ENCODE data around the gene AKAP6. TPM values are rescaled to one million over a fixed set of nuclear protein-coding genes. Genes with fewer than 3 reads are reported as not detected.

AKAP6 gene
- total RNA-seq, 2 experiments from 2014 or later: 1.8 TPM

DNA sequence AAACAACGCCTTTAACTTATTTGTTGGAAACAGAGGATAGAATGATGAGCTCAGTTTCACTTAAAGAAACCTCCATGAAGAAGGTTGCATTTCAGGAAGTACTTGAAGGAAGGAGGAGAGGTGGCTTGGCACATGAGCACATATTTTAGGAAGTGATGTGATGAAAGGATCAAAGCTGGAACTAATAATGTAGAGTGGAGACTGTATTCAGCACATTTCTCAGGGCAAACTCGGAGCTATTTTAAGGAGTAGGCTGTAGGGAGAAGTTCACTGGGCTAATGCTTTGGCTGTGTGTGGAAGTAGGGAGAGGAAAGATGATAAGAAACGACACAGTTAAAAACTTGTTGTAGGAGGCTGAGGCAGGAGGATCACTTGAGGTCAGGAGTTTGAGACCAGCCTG, 272.8 kb downstream of the AKAP6 start:
- no peaks in the 10 kb centered on the region for H3K9me3 Mint-ChIP-seq
- H3K27ac Mint-ChIP-seq: no peak overlapping the region

DNA sequence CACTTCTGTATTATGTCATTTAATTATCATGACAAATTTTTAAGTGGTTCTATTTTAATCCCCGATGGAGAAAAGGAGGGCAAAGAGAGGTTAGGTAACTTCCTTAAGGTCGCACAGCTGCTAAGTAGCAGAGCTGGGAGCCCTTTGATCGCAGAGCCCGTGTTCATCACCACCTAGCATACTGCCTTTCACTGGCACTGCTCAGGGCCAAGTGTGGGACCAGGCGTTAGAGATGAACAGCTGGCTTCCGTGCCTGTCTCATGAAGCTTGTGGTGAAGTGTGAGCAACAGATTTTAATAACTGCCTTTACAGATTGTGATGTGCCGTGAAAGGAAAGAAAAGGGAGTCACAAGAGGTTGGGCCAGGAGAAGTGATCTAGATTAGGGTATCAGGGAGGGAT, 273.6 kb downstream of the AKAP6 start:
- Mint-ChIP-seq H3K9me3 (no peaks in the 10 kb centered on the region), H3K4me1 (ENCODE audit: low read depth) (no peaks in the 10 kb centered on the region), H3K4me3 (no peak overlapping the region), H3K27me3 (no peaks in the 10 kb centered on the region), H3K27ac (no peak overlapping the region), H3K36me3 (no peaks in the 10 kb centered on the region)
- DNase-seq: no peak
- POLR2A ChIA-PET: no interaction called here
- CTCF ChIA-PET: interaction anchor here (2.0 kb wide), 1 partner anchor 27 kb away, joined by 5 read pairs; no protein-coding TSS in a partner anchor
- intact Hi-C loops (cut with micrococcal nuclease): no loop called here

More for the DNA sequence above, 272.8 kb downstream of the AKAP6 start:
- intact Hi-C loops (cut with micrococcal nuclease): no loop called here
- ChIA-PET POLR2A (no interaction called here), CTCF (interaction anchor here (0.6 to 2.0 kb wide), 2 partner anchors 11 to 26 kb away, joined by 4 to 5 read pairs; no protein-coding TSS in a partner anchor)
- no peak for DNase-seq
- Mint-ChIP-seq H3K36me3 (no peaks in the 10 kb centered on the region), H3K4me3 (no peak overlapping the region), H3K4me1 (ENCODE audit: low read depth) (no peaks in the 10 kb centered on the region), H3K27me3 (no peaks in the 10 kb centered on the region)

DNA sequence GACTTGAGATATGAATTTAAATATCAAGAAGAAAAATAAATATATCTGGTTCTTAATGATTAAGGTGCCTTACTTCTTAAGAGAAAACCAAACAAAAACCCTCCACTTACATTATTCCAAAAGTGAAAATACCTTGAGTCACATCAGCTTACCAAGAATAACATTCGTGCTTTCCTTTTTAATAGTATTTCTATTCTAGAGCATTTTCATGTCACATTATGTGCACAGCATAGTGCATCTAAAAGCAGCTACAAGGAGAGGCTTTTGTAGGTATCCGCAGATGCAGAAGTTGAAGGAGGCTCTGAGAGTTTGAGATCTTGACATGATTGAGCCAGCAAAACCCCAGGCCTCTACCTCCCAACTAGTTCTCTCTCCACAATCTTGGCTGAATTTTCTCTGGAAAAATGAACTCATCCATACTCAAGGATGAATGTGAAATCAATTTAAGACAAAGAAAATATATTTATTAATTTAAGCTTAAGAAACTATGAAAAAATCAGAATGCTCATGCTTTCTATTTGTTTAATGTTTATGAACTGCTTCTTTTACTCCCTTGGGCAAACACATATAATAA, 275.0 kb downstream of the AKAP6 start:
- CTCF ChIA-PET: interaction anchor here (1.0 to 2.0 kb wide), 2 partner anchors 28 kb away, joined by 3 to 5 read pairs; no protein-coding TSS in a partner anchor

DNA sequence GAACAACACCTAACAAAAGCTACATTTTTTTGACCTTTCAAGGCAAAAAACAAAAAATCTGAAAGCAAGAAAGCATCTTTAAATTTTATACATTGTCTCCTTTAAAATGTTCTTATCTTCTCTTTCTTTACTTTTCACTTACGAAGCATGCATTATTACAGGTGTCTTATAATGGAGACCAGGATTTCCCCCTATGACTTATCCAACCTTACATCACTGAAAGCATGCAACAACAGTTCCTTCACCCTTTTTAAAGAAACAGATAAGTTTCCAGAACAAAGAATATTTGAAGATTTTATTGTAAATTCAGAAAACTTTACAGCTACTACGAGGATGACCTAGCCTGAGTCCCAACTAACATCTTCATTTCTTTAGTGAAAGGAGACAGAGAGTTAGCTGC, 277.2 kb downstream of the AKAP6 start:
- Mint-ChIP-seq H3K9me3 (no peaks in the 10 kb centered on the region), H3K27me3 (no peaks in the 10 kb centered on the region), H3K27ac (no peak overlapping the region), H3K36me3 (no peaks in the 10 kb centered on the region), H3K4me1 (ENCODE audit: low read depth) (no peaks in the 10 kb centered on the region), H3K4me3 (no peak overlapping the region)
- CTCF ChIA-PET: no interaction called here
- POLR2A ChIA-PET: no interaction called here
- intact Hi-C loops (cut with micrococcal nuclease): no loop called here
- no peak for DNase-seq

More for the DNA sequence above, 275.0 kb downstream of the AKAP6 start:
- intact Hi-C loops (cut with micrococcal nuclease): no loop called here
- Mint-ChIP-seq H3K4me1 (ENCODE audit: low read depth) (no peaks in the 10 kb centered on the region), H3K27ac (no peak overlapping the region), H3K27me3 (no peaks in the 10 kb centered on the region), H3K36me3 (no peaks in the 10 kb centered on the region), H3K4me3 (no peak overlapping the region), H3K9me3 (no peaks in the 10 kb centered on the region)
- no peak for DNase-seq
- POLR2A ChIA-PET: no interaction called here

DNA sequence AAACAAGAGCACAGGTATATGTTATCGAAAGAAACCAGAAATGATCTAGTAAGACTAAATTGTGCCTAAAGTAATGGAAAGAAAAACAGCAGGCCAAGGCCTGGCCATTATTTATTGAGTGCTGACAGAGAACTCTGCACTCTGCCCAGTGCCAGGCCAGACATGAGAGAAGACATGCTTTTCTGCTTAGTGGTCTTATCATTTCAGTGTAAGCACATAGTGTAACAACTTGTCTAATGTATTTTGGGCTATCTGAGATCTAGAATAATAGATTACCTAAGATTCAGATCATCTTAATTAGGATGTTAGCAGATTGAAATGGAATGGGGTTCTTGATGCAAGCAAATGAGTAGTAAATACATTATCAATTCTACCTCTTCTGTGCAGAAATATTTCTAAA, 278.3 kb downstream of the AKAP6 start:
- Mint-ChIP-seq H3K9me3 (no peaks in the 10 kb centered on the region), H3K4me1 (ENCODE audit: low read depth) (no peaks in the 10 kb centered on the region), H3K27ac (no peak overlapping the region), H3K4me3 (no peak overlapping the region), H3K36me3 (no peaks in the 10 kb centered on the region), H3K27me3 (no peaks in the 10 kb centered on the region)
- ChIA-PET CTCF (no interaction called here), POLR2A (no interaction called here)
- no peak for DNase-seq
- intact Hi-C loops (cut with micrococcal nuclease): no loop called here

DNA sequence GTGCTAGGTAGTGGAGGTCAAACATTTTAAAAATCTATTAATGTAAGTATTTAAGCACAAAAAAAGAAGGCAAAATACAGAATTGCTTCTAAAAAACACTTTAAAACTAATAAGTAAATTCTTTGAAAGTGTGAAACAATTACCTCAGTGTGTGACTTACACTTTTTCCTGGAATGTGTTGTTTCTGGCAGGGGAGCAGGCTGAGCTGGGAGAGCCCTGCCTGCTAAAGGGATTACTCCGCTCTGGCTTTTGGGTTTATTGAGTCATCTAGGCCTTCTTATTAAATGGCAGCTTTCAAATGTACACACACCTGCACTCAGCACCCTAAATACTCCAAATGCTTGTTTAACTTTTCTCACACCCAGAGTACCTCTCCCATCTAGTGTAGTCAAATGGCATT, 279.8 kb downstream of the AKAP6 start:
- intact Hi-C loops (cut with micrococcal nuclease): no loop called here
- no peak for DNase-seq
- Mint-ChIP-seq H3K27ac (no peak overlapping the region), H3K4me1 (ENCODE audit: low read depth) (no peaks in the 10 kb centered on the region), H3K9me3 (no peaks in the 10 kb centered on the region), H3K36me3 (no peaks in the 10 kb centered on the region), H3K4me3 (no peak overlapping the region), H3K27me3 (no peaks in the 10 kb centered on the region)
- CTCF ChIA-PET: interaction anchor here (1.3 kb wide), 1 partner anchor 31 kb away, joined by 4 read pairs; no protein-coding TSS in a partner anchor
- POLR2A ChIA-PET: no interaction called here

DNA sequence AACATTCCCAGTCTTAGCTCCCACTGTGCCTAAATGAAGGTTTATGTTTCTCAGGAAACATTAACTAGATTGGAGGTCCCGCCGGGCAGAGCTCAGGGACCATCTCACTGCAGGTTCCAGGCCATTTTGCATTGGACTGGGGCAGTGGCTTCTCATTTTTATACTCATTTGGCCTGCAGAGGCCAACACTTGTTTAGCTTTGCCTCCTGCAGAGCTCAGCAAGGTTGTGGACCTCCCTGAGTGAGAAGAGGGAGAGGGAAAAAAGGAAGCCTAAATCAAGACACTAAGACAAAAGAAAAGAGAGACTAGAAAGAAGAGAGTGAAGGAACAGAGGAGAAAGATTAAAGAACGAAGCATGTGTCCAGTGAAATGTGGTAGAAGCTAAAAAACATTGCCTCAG, 280.3 kb downstream of the AKAP6 start:
- intact Hi-C loops (cut with micrococcal nuclease): no loop called here
- no peak overlapping the region for H3K4me3 Mint-ChIP-seq
- H3K27me3 Mint-ChIP-seq: no peaks in the 10 kb centered on the region
- ChIA-PET CTCF (interaction anchor here (1.3 kb wide), 1 partner anchor 32 kb away, joined by 4 read pairs; no protein-coding TSS in a partner anchor), POLR2A (no interaction called here)
- no peak for DNase-seq
- H3K36me3 Mint-ChIP-seq: no peaks in the 10 kb centered on the region
- no peaks in the 10 kb centered on the region for H3K9me3 Mint-ChIP-seq
- no peaks in the 10 kb centered on the region for H3K4me1 Mint-ChIP-seq (ENCODE audit: low read depth)
- H3K27ac Mint-ChIP-seq: no peak overlapping the region

DNA sequence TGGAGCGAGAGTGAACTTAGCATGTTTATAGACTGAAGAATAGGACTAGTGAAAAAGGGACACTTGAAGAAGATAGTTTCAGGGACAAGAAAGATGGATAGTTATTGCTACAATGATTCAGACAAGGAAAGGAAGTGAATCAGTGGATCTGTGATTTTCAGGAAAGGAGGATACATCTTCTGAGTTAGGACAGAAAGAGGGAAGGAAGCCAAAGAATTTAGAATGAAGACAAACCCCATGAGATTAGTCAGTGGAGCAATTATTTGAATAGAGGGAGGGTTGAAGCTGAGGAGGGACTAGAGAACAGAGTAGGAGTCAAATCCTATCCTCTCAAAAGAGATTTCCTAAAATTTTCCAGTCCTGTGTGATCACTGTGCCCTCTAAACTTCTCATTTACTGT, 282.7 kb downstream of the AKAP6 start:
- H3K36me3 Mint-ChIP-seq: no peaks in the 10 kb centered on the region

DNA sequence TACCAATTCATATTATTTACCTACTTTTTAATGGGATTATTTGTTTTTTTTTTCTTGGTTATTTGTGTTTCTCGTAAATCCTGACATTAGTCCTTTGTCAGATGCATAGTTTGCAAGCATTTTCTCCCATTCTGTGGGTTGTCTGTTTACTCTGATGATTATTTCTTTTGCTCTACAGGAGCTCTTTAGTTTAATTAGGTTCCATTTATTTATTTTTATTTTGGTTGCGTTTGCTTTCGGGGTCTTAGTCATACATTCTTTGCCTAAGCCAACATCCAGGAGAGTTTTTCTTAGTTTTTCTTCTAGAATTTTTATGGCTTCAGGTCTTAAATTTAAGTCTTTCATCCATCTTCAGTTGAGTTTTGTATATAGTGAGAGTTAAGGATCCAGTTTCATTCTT, 289.9 kb downstream of the AKAP6 start:
- no peak for DNase-seq
- CTCF ChIA-PET: no interaction called here
- Mint-ChIP-seq H3K36me3 (no peaks in the 10 kb centered on the region), H3K27ac (no peak overlapping the region), H3K9me3 (peaks cover 4% of the 10 kb centered on the region), H3K27me3 (no peaks in the 10 kb centered on the region), H3K4me1 (ENCODE audit: low read depth) (no peaks in the 10 kb centered on the region), H3K4me3 (no peak overlapping the region)
- intact Hi-C loops (cut with micrococcal nuclease): no loop called here
- POLR2A ChIA-PET: no interaction called here

More for the DNA sequence above, 282.7 kb downstream of the AKAP6 start:
- ChIA-PET POLR2A (no interaction called here), CTCF (no interaction called here)
- Mint-ChIP-seq H3K4me1 (ENCODE audit: low read depth) (no peaks in the 10 kb centered on the region), H3K27ac (no peak overlapping the region), H3K27me3 (no peaks in the 10 kb centered on the region), H3K9me3 (peaks cover 4% of the 10 kb centered on the region), H3K4me3 (no peak overlapping the region)
- intact Hi-C loops (cut with micrococcal nuclease): no loop called here
- DNase-seq: no peak

DNA sequence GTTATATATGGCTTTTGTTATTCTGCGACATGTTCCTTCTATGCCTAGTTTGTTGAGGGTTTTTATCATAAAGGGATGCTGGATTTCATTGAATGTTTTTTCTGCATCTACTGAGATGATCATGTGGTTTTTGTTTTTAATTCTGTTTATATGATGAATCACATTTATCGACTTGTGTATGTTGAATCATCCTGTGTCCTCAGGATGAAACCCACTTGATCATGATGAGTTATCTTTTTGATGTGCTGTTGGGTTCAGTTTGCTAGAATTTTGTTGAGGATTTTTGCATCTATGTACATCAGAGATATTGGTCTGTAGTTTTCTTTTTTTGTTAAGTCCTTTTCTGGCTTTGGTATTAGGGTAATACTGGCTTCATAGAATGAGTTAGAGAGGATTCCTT, 291.2 kb downstream of the AKAP6 start:
- Mint-ChIP-seq H3K36me3 (no peaks in the 10 kb centered on the region), H3K27ac (no peak overlapping the region), H3K9me3 (peaks cover 4% of the 10 kb centered on the region), H3K4me3 (no peak overlapping the region), H3K4me1 (ENCODE audit: low read depth) (no peaks in the 10 kb centered on the region), H3K27me3 (no peaks in the 10 kb centered on the region)
- ChIA-PET POLR2A (no interaction called here), CTCF (no interaction called here)
- DNase-seq: no peak
- intact Hi-C loops (cut with micrococcal nuclease): no loop called here

DNA sequence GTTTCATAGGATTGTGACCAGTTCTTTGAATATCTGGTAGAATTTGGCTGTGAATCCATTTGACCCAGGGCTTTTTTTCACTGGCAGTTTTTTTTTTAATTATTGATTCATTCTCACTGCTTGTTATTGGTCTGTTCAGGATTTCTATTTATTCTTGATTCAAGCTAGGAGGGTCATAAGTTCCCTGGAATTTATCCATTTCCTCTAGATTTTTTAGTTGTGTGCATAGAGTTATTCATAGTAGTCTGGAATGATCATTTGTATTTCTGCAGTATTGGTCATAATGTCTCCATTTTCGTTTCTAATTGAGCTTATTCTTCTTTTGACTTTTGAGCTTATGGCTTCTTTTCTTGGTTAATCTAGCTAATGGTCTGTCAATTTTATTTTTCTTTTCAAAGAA, 291.6 kb downstream of the AKAP6 start:
- no peak overlapping the region for H3K27ac Mint-ChIP-seq
- intact Hi-C loops (cut with micrococcal nuclease): no loop called here
- no peaks in the 10 kb centered on the region for H3K36me3 Mint-ChIP-seq
- H3K4me1 Mint-ChIP-seq (ENCODE audit: low read depth): no peaks in the 10 kb centered on the region
- ChIA-PET CTCF (no interaction called here), POLR2A (no interaction called here)
- no peaks in the 10 kb centered on the region for H3K27me3 Mint-ChIP-seq
- H3K9me3 Mint-ChIP-seq: peaks cover 4% of the 10 kb centered on the region
- no peak for DNase-seq
- no peak overlapping the region for H3K4me3 Mint-ChIP-seq

DNA sequence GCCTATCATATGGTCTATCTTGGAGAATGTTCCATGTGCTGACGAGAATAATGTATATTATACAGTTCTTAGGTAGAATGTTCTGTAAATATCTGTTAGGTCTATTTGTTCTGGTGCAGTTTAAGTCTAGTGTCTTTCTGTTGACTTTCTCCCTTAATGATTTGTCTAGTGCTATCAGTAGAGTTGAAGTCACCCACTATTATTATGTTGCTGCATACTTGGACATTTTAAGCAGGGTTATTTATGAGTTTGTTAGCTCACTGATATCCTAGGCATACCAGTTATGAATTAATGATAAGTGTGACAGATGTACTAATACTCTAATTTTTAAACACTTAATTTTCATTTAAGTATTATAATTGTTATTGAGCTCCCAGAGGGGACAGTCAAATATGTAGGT, 292.5 kb downstream of the AKAP6 start:
- DNase-seq: no peak
- Mint-ChIP-seq H3K27me3 (no peaks in the 10 kb centered on the region), H3K27ac (no peak overlapping the region), H3K9me3 (no peaks in the 10 kb centered on the region), H3K4me3 (no peak overlapping the region), H3K36me3 (no peaks in the 10 kb centered on the region), H3K4me1 (ENCODE audit: low read depth) (no peaks in the 10 kb centered on the region)
- CTCF ChIA-PET: interaction anchor here (1.3 kb wide), 1 partner anchor 1171 kb away, joined by 3 read pairs; no protein-coding TSS in a partner anchor
- intact Hi-C loops (cut with micrococcal nuclease): no loop called here
- POLR2A ChIA-PET: no interaction called here

DNA sequence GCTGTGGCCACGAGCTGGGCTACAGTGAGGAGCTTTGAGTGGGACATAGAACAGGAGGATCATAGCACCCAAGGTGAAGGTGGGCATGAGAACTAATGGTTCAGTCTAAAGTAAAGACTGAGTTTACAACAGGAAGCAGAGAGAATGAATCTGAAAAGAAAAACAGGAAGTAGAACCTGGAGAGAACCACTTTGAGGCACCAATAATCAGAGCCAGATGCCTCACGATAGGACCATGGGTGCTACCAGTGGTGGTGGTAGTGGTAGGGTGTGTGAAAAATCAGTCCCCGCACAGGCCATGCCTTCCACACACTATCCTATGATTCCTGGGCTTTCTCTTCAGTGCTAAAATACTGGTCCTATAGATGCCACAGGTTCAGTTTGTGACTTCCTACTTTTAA, 293.6 kb downstream of the AKAP6 start:
- no peak for DNase-seq
- POLR2A ChIA-PET: no interaction called here
- H3K9me3 Mint-ChIP-seq: no peaks in the 10 kb centered on the region
- no peaks in the 10 kb centered on the region for H3K27me3 Mint-ChIP-seq
- CTCF ChIA-PET: interaction anchor here (1.3 kb wide), 1 partner anchor 1170 kb away, joined by 3 read pairs; no protein-coding TSS in a partner anchor
- intact Hi-C loops (cut with micrococcal nuclease): no loop called here
- H3K27ac Mint-ChIP-seq: no peak overlapping the region
- no peaks in the 10 kb centered on the region for H3K4me1 Mint-ChIP-seq (ENCODE audit: low read depth)
- no peak overlapping the region for H3K4me3 Mint-ChIP-seq
- no peaks in the 10 kb centered on the region for H3K36me3 Mint-ChIP-seq
